Mesenchymal stem cell (in vitro differentiated cells and primary cell): ENCODE data around the gene NSMCE1.

Experiments
- DNase-seq: peaks from one replicate; pipeline ENCODE4 v3.0.0-alpha.2; 2013
- H2AFZ ChIP-seq: one replicate; pipeline ENCODE4 v1.6.1; 2013; ENCODE audit warnings: low read depth, mild to moderate bottlenecking, control low read depth, inconsistent platforms, low read length, moderate library complexity
- H2AK5ac ChIP-seq: 2 replicates; pipeline ENCODE4 v1.6.1; 2013; ENCODE audit warnings: low read length, moderate library complexity, mild to moderate bottlenecking, inconsistent platforms; ENCODE audit not compliant: severe bottlenecking
- H2BK120ac ChIP-seq: one replicate; pipeline ENCODE4 v1.6.1; 2013; ENCODE audit warnings: low read depth, mild to moderate bottlenecking, inconsistent platforms, low read length, moderate library complexity
- H2BK12ac ChIP-seq, 2 experiments: one replicate each; pipeline ENCODE4 v1.6.1; 2013; ENCODE audit warnings: inconsistent platforms in 2 of 2, low read length in 2 of 2, mild to moderate bottlenecking in 2 of 2, moderate library complexity in 2 of 2, control low read depth in 1 of 2
- H2BK15ac ChIP-seq: one replicate; pipeline ENCODE4 v1.6.1; 2013; ENCODE audit warnings: mild to moderate bottlenecking, low read depth, inconsistent platforms; ENCODE audit not compliant: poor library complexity, severe bottlenecking
- H2BK5ac ChIP-seq: 2 replicates; pipeline ENCODE4 v1.6.1; 2013; ENCODE audit warnings: low read depth, mild to moderate bottlenecking, low read length, control low read depth, inconsistent platforms; ENCODE audit not compliant: poor library complexity, severe bottlenecking
- H3K14ac ChIP-seq, 2 experiments: one replicate each; pipeline ENCODE4 v1.6.1; 2013; ENCODE audit warnings: inconsistent platforms in 2 of 2, low read length in 2 of 2, control low read depth in 1 of 2, mild to moderate bottlenecking in 1 of 2, moderate library complexity in 1 of 2
- H3K18ac ChIP-seq, 2 experiments: one replicate each; pipeline ENCODE4 v1.6.1; 2013; ENCODE audit warnings: inconsistent platforms in 2 of 2, low read length in 2 of 2, control low read depth in 1 of 2, low read depth in 1 of 2, mild to moderate bottlenecking in 1 of 2
- H3K23ac ChIP-seq, 2 experiments: one replicate each; pipeline ENCODE4 v1.6.1; 2013; ENCODE audit warnings: inconsistent platforms in 2 of 2, low read length in 2 of 2, mild to moderate bottlenecking in 2 of 2, moderate library complexity in 2 of 2, control low read depth in 1 of 2
- H3K27ac ChIP-seq: 2 replicates; pipeline ENCODE4 v1.5.1; 2013; ENCODE audit warnings: mild to moderate bottlenecking, moderate library complexity, low read length, control low read depth, inconsistent platforms; ENCODE audit not compliant: poor library complexity, severe bottlenecking
- H3K27me3 ChIP-seq, 2 experiments: 2 replicates each; pipeline versions ENCODE4 v1.6.1 to v1.7.0; 2013; ENCODE audit warnings: low read length in 2 of 2, mild to moderate bottlenecking in 2 of 2, moderate library complexity in 2 of 2, control low read depth in 1 of 2, inconsistent platforms in 1 of 2; ENCODE audit not compliant: control insufficient read depth in 1 of 2, insufficient read depth in 1 of 2
- H3K36me3 ChIP-seq, 2 experiments: 2 replicates each; pipeline versions ENCODE4 v1.6.1 to v1.7.0; 2013; ENCODE audit warnings: low read length in 2 of 2, control low read depth in 1 of 2, inconsistent platforms in 1 of 2, low read depth in 1 of 2, mild to moderate bottlenecking in 1 of 2; ENCODE audit not compliant: insufficient read depth in 2 of 2, control insufficient read depth in 1 of 2
- H3K4ac ChIP-seq, 2 experiments: one replicate each; pipeline ENCODE4 v1.6.1; 2013; ENCODE audit warnings: inconsistent platforms in 2 of 2, low read length in 2 of 2, mild to moderate bottlenecking in 2 of 2, moderate library complexity in 2 of 2, control low read depth in 1 of 2, low read depth in 1 of 2
- H3K4me1 ChIP-seq: 2 replicates; pipeline ENCODE4 v1.6.1; 2013; ENCODE audit warnings: low read depth, low read length, control low read depth; ENCODE audit not compliant: control insufficient read depth, insufficient read depth
- H3K4me2 ChIP-seq: 2 replicates; pipeline ENCODE4 v1.6.1; 2013; ENCODE audit warnings: low read length, mild to moderate bottlenecking, inconsistent platforms; ENCODE audit not compliant: poor library complexity, severe bottlenecking
- H3K4me3 ChIP-seq, 2 experiments: 2 replicates each; pipeline versions ENCODE4 v1.5.1 to v1.7.0; 2013; ENCODE audit warnings: low read length in 2 of 2, mild to moderate bottlenecking in 2 of 2, control low read depth in 1 of 2, low read depth in 1 of 2; ENCODE audit not compliant: insufficient read depth in 1 of 2
- H3K79me1 ChIP-seq: replicated peaks from 2 replicates; pipeline ENCODE4 v1.6.1; 2013; ENCODE audit warnings: mild to moderate bottlenecking, control low read depth, low read length, inconsistent platforms; ENCODE audit not compliant: poor library complexity, severe bottlenecking
- H3K9ac ChIP-seq: 2 replicates; pipeline ENCODE4 v1.7.0; 2013; ENCODE audit warnings: mild to moderate bottlenecking, low read length, moderate library complexity
- H3K9me3 ChIP-seq: 2 replicates; pipeline ENCODE4 v1.7.0; 2013; ENCODE audit warnings: mild to moderate bottlenecking, low read length; ENCODE audit not compliant: control insufficient read depth
- H4K8ac ChIP-seq: one replicate; pipeline ENCODE4 v1.6.1; 2013; ENCODE audit warnings: inconsistent platforms, mild to moderate bottlenecking, low read length, moderate library complexity
- H4K91ac ChIP-seq: one replicate; pipeline ENCODE4 v1.6.1; 2013; ENCODE audit warnings: mild to moderate bottlenecking, low read length, inconsistent platforms
- WGBS: methylation state at CpG from one replicate; pipeline ENCODE4 v1.1.7; 2013; ENCODE audit warnings: mixed read lengths; 5-methylcytosine and 5-hydroxymethylcytosine counted together

NSMCE1 gene

GRCh38 chr16:27232901-27233625 is 35.5 kb downstream of the NSMCE1 start:
- Histone ChIP-seq H2AK5ac (no peak overlapping the region), H3K27ac (no peak overlapping the region)
- 95% methylated on average over 13 of the region's 13 CpGs for WGBS

GRCh38 chr16:27232061-27232900 is 36.3 kb downstream of the NSMCE1 start:
- peaks cover 24% of the 10 kb centered on the region for H3K79me1 ChIP-seq
- no peaks in the 10 kb centered on the region for H3K27me3 ChIP-seq
- peak overlapping the region; percentile 48 for H3K9ac ChIP-seq
- H2BK12ac ChIP-seq = peak overlapping the region in 1 of 2 experiments; percentile 42
- H3K4ac ChIP-seq = no peak overlapping the region
- no peak overlapping the region for H3K23ac ChIP-seq
- H2AK5ac ChIP-seq = no peak overlapping the region
- peaks cover 13% of the 10 kb centered on the region for H3K4me1 ChIP-seq
- H3K9me3 ChIP-seq = no peaks in the 10 kb centered on the region
- H2AFZ ChIP-seq = no peak overlapping the region
- 90% methylated on average over 26 of the region's 26 CpGs for WGBS
- H3K18ac ChIP-seq = peak overlapping the region in 1 of 2 experiments; percentile 30
- H3K27ac ChIP-seq = no peak overlapping the region
- no peak overlapping the region for H3K4me3 ChIP-seq
- peaks cover 42 to 54% of the 10 kb centered on the region in 2 experiments for H3K36me3 ChIP-seq
- H2BK15ac ChIP-seq = peak overlapping the region; percentile 29
- peak overlapping the region; percentile 66 for H4K91ac ChIP-seq
- no peak overlapping the region for H4K8ac ChIP-seq
- no peak overlapping the region for H3K14ac ChIP-seq
- no peak overlapping the region for H3K4me2 ChIP-seq
- no peak overlapping the region for H2BK120ac ChIP-seq
- H2BK5ac ChIP-seq = no peak overlapping the region
- DNase-seq = no peak

More at GRCh38 chr16:27232901-27233625, 35.5 kb downstream of the NSMCE1 start:
- Histone ChIP-seq H3K23ac (no peak overlapping the region), H2BK12ac (no peak overlapping the region), H3K79me1 (peaks cover 24% of the 10 kb centered on the region), H2AFZ (no peak overlapping the region), H4K91ac (no peak overlapping the region), H3K4me2 (no peak overlapping the region), H3K9me3 (no peaks in the 10 kb centered on the region), H3K14ac (no peak overlapping the region), H3K4ac (no peak overlapping the region), H3K4me3 (no peak overlapping the region), H3K9ac (peak overlapping the region; percentile 48), H3K27me3 (no peaks in the 10 kb centered on the region), H2BK120ac (no peak overlapping the region), H4K8ac (no peak overlapping the region), H3K18ac (no peak overlapping the region), H2BK15ac (no peak overlapping the region), H3K4me1 (peaks cover 20% of the 10 kb centered on the region), H2BK5ac (no peak overlapping the region), H3K36me3 (peaks cover 41 to 51% of the 10 kb centered on the region in 2 experiments)
- no peak for DNase-seq

DNA sequence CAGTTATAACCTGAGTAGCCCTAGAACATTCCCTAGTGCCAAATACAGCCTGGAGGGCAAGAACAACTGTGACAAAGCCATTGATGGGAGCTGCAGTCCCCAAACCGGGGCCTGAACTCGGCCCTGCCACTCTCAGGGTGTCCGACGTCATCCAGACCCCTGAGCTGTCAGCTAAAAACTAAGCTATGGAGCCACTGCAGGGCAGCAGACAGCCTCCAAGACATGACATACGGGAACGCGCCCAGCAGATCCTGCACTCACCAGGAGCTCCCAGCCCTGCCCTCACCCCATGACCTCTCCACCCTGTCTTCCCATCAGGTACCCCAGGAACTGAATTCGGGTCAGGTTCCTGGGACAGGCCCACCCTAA is 36.9 kb downstream of the NSMCE1 start:
- Histone ChIP-seq H2BK12ac (no peak overlapping the region), H4K91ac (no peak overlapping the region), H3K4me1 (peaks cover 11% of the 10 kb centered on the region), H2BK15ac (peak overlapping the region; percentile 29), H2AFZ (no peak overlapping the region), H3K27me3 (no peaks in the 10 kb centered on the region), H3K79me1 (peaks cover 22% of the 10 kb centered on the region), H2AK5ac (no peak overlapping the region), H2BK5ac (no peak overlapping the region), H3K18ac (no peak overlapping the region), H3K27ac (no peak overlapping the region), H4K8ac (no peak overlapping the region), H3K4ac (no peak overlapping the region), H3K4me2 (no peak overlapping the region), H3K36me3 (peaks cover 42 to 61% of the 10 kb centered on the region in 2 experiments), H2BK120ac (no peak overlapping the region), H3K23ac (no peak overlapping the region), H3K9ac (no peak overlapping the region), H3K14ac (no peak overlapping the region), H3K9me3 (no peaks in the 10 kb centered on the region), H3K4me3 (no peak overlapping the region)
- DNase-seq = no peak
- 66% methylated on average over 8 of the region's 8 CpGs for WGBS

- WGBS = 95% methylated on average over 15 of the region's 16 CpGs
Observed at GRCh38 chr16:27230562-27231001, 38.0 kb downstream of the NSMCE1 start.

More at GRCh38 chr16:27230562-27231001, 38.0 kb downstream of the NSMCE1 start:
- Histone ChIP-seq H3K4me3 (no peak overlapping the region), H3K27ac (no peak overlapping the region), H3K9me3 (no peaks in the 10 kb centered on the region), H2BK5ac (no peak overlapping the region), H3K27me3 (no peaks in the 10 kb centered on the region), H3K4me2 (no peak overlapping the region), H2AFZ (no peak overlapping the region), H2AK5ac (no peak overlapping the region), H3K4me1 (peaks cover 6% of the 10 kb centered on the region), H2BK120ac (no peak overlapping the region), H2BK12ac (no peak overlapping the region), H3K14ac (no peak overlapping the region), H3K79me1 (peaks cover 17% of the 10 kb centered on the region), H3K36me3 (peaks cover 45 to 70% of the 10 kb centered on the region in 2 experiments), H4K8ac (no peak overlapping the region), H4K91ac (no peak overlapping the region), H3K18ac (no peak overlapping the region), H2BK15ac (no peak overlapping the region), H3K9ac (no peak overlapping the region), H3K23ac (no peak overlapping the region), H3K4ac (no peak overlapping the region)
- DNase-seq = no peak
